Natural killer cell treated with Interleukin-12 subunit alpha and Interleukin-12 subunit beta and Interleukin-15 and Interleukin-18, amount 100 ng/mL, for 72 hours (primary cell): ENCODE results near the gene RPTOR. TPM values are rescaled to one million over a fixed set of nuclear protein-coding genes. Genes with fewer than 3 reads are reported as not detected.

Experiments used
- ATAC-seq, 2 donors: fragments of 150-1000 bp; cut with Tn5 transposase in 1 of 2; sonication (Bioruptor Pico), chemical (Tn5 transposase) in 1 of 2; 2 replicates each; pipeline ENCODE4 v1.10.0; 2021
- DNase-seq: peaks from one replicate; pipeline ENCODE4 v3.0.0; 2022; ENCODE audit warnings: low spot score
- H3K27ac Mint-ChIP-seq, 2 donors: 1 replicate in 1 of 2; 2 replicates in 1 of 2; pipeline ENCODE4 v1.8.0; 2022; ENCODE audit warnings: mixed read lengths in 2 of 2, mild to moderate bottlenecking in 1 of 2, moderate library complexity in 1 of 2
- H3K27me3 Mint-ChIP-seq, 2 donors: 1 replicate in 1 of 2; 2 replicates in 1 of 2; pipeline ENCODE4 v1.8.0; 2022; ENCODE audit warnings: mixed read lengths in 2 of 2
- H3K36me3 Mint-ChIP-seq: one replicate; pipeline ENCODE4 v1.8.0; 2022; ENCODE audit warnings: mixed read lengths
- H3K4me1 Mint-ChIP-seq, 2 donors: 1 replicate in 1 of 2; 2 replicates in 1 of 2; pipeline ENCODE4 v1.8.0; 2022; ENCODE audit warnings: low read depth in 2 of 2, mixed read lengths in 2 of 2, mild to moderate bottlenecking in 1 of 2
- H3K4me3 Mint-ChIP-seq: one replicate; pipeline ENCODE4 v1.8.0; 2022; ENCODE audit warnings: mixed read lengths
- H3K9me3 Mint-ChIP-seq: 2 replicates; pipeline ENCODE4 v1.8.0; 2022; ENCODE audit warnings: mixed read lengths
- total RNA-seq, 2 donors: library from RNA; stranded (reverse); gene quantifications; one replicate each; pipeline ENCODE4 v1.2.3, GENCODE V29; 2022

Gene RPTOR
- total RNA-seq, 2 donors from 2014 or later = 44.1 to 92.4 TPM

- Mint-ChIP-seq H3K27ac (no peak overlapping the region), H3K36me3 (no peaks in the 10 kb centered on the region)
These were observed 36.7 kb upstream of the RPTOR start for GRCh38 chr17:80507965-80508364.

GRCh38 chr17:80509311-80509710 lies 35.3 kb upstream of the RPTOR start:
- Mint-ChIP-seq H3K36me3 (no peaks in the 10 kb centered on the region), H3K27ac (no peak overlapping the region), H3K27me3 (peaks cover 0 to 3% of the 10 kb centered on the region in 2 donors), H3K4me3 (no peak overlapping the region), H3K9me3 (no peaks in the 10 kb centered on the region), H3K4me1 (no peaks in the 10 kb centered on the region)
- ATAC-seq (no peak), DNase-seq (peak; percentile 22)

More at GRCh38 chr17:80507965-80508364, 36.7 kb upstream of the RPTOR start:
- ATAC-seq = no peak
- H3K9me3 Mint-ChIP-seq = no peaks in the 10 kb centered on the region
- H3K27me3 Mint-ChIP-seq = no peaks in the 10 kb centered on the region
- peak; percentile 58 for DNase-seq
- no peaks in the 10 kb centered on the region for H3K4me1 Mint-ChIP-seq
- H3K4me3 Mint-ChIP-seq = no peak overlapping the region

GRCh38 chr17:80510132-80510531 lies 34.5 kb upstream of the RPTOR start:
- DNase-seq = peak; percentile 25

GRCh38 chr17:80510772-80511171 lies 33.9 kb upstream of the RPTOR start:
- no peak overlapping the region for H3K27ac Mint-ChIP-seq
- DNase-seq (no peak), ATAC-seq (peak; percentile 21 to 28)
- no peaks in the 10 kb centered on the region for H3K9me3 Mint-ChIP-seq
- H3K4me3 Mint-ChIP-seq = no peak overlapping the region
- H3K36me3 Mint-ChIP-seq = no peaks in the 10 kb centered on the region
- H3K27me3 Mint-ChIP-seq = peaks cover 0 to 3% of the 10 kb centered on the region in 2 donors
- H3K4me1 Mint-ChIP-seq = no peaks in the 10 kb centered on the region

More at GRCh38 chr17:80510132-80510531, 34.5 kb upstream of the RPTOR start:
- Mint-ChIP-seq H3K27ac (no peak overlapping the region), H3K9me3 (no peaks in the 10 kb centered on the region), H3K36me3 (no peaks in the 10 kb centered on the region), H3K4me3 (no peak overlapping the region), H3K27me3 (peaks cover 0 to 3% of the 10 kb centered on the region in 2 donors), H3K4me1 (no peaks in the 10 kb centered on the region)
- ATAC-seq = no peak

- H3K27ac Mint-ChIP-seq = no peak overlapping the region
- H3K27me3 Mint-ChIP-seq = peaks cover 0 to 3% of the 10 kb centered on the region in 2 donors
- DNase-seq = peak; percentile 45
- no peaks in the 10 kb centered on the region for H3K9me3 Mint-ChIP-seq
- no peaks in the 10 kb centered on the region for H3K36me3 Mint-ChIP-seq
- H3K4me1 Mint-ChIP-seq = no peaks in the 10 kb centered on the region
- ATAC-seq = no peak
- H3K4me3 Mint-ChIP-seq = no peak overlapping the region
These were observed 33.1 kb upstream of the RPTOR start for GRCh38 chr17:80511222-80512180.

- ATAC-seq (no peak), DNase-seq (peak; percentile 54)
- no peaks in the 10 kb centered on the region for H3K4me1 Mint-ChIP-seq
- no peaks in the 10 kb centered on the region for H3K9me3 Mint-ChIP-seq
- peaks cover 0 to 3% of the 10 kb centered on the region in 2 donors for H3K27me3 Mint-ChIP-seq
- no peaks in the 10 kb centered on the region for H3K36me3 Mint-ChIP-seq
- no peak overlapping the region for H3K4me3 Mint-ChIP-seq
- no peak overlapping the region for H3K27ac Mint-ChIP-seq
These were observed 32.4 kb upstream of the RPTOR start for GRCh38 chr17:80512233-80512632.

- H3K27ac Mint-ChIP-seq = no peak overlapping the region
- H3K36me3 Mint-ChIP-seq = no peaks in the 10 kb centered on the region
- peaks cover 1 to 3% of the 10 kb centered on the region in 2 donors for H3K27me3 Mint-ChIP-seq
- no peak overlapping the region for H3K4me3 Mint-ChIP-seq
- no peaks in the 10 kb centered on the region for H3K4me1 Mint-ChIP-seq
- no peaks in the 10 kb centered on the region for H3K9me3 Mint-ChIP-seq
- no peak for DNase-seq
- no peak for ATAC-seq
These were observed 31.4 kb upstream of the RPTOR start for GRCh38 chr17:80513201-80513600.

GRCh38 chr17:80513892-80514291 lies 30.7 kb upstream of the RPTOR start:
- Mint-ChIP-seq H3K27ac (no peak overlapping the region), H3K36me3 (no peaks in the 10 kb centered on the region), H3K9me3 (no peaks in the 10 kb centered on the region), H3K27me3 (peaks cover 8% of the 10 kb centered on the region in 2 donors), H3K4me3 (no peak overlapping the region), H3K4me1 (no peaks in the 10 kb centered on the region)
- DNase-seq (peak; percentile 56), ATAC-seq (no peak)

- H3K4me3 Mint-ChIP-seq = no peak overlapping the region
- DNase-seq (no peak), ATAC-seq (no peak)
- no peak overlapping the region for H3K27ac Mint-ChIP-seq
- H3K27me3 Mint-ChIP-seq = peaks cover 8 to 11% of the 10 kb centered on the region in 2 donors
- no peaks in the 10 kb centered on the region for H3K36me3 Mint-ChIP-seq
- no peaks in the 10 kb centered on the region for H3K9me3 Mint-ChIP-seq
- no peaks in the 10 kb centered on the region for H3K4me1 Mint-ChIP-seq
These were observed 28.3 kb upstream of the RPTOR start for GRCh38 chr17:80516171-80516932.

GRCh38 chr17:80517641-80518040 lies 27.0 kb upstream of the RPTOR start:
- Mint-ChIP-seq H3K4me3 (no peak overlapping the region), H3K27me3 (peaks cover 8 to 11% of the 10 kb centered on the region in 2 donors), H3K36me3 (no peaks in the 10 kb centered on the region), H3K27ac (no peak overlapping the region), H3K4me1 (no peaks in the 10 kb centered on the region), H3K9me3 (no peaks in the 10 kb centered on the region)
- DNase-seq (no peak), ATAC-seq (no peak)

GRCh38 chr17:80518392-80518791 lies 26.2 kb upstream of the RPTOR start:
- Mint-ChIP-seq H3K27me3 (peaks cover 8 to 10% of the 10 kb centered on the region in 2 donors), H3K36me3 (no peaks in the 10 kb centered on the region), H3K4me1 (no peaks in the 10 kb centered on the region), H3K4me3 (no peak overlapping the region), H3K9me3 (no peaks in the 10 kb centered on the region), H3K27ac (no peak overlapping the region)
- DNase-seq (no peak), ATAC-seq (no peak)

GRCh38 chr17:80519091-80519781 lies 25.4 kb upstream of the RPTOR start:
- ATAC-seq (no peak), DNase-seq (no peak)
- H3K4me1 Mint-ChIP-seq = no peaks in the 10 kb centered on the region
- no peak overlapping the region for H3K27ac Mint-ChIP-seq
- H3K36me3 Mint-ChIP-seq = no peaks in the 10 kb centered on the region
- no peaks in the 10 kb centered on the region for H3K9me3 Mint-ChIP-seq
- H3K4me3 Mint-ChIP-seq = no peak overlapping the region
- peaks cover 8 to 9% of the 10 kb centered on the region in 2 donors for H3K27me3 Mint-ChIP-seq

- peaks cover 8 to 9% of the 10 kb centered on the region in 2 donors for H3K27me3 Mint-ChIP-seq
- ATAC-seq (no peak), DNase-seq (no peak)
- no peak overlapping the region for H3K4me3 Mint-ChIP-seq
- H3K9me3 Mint-ChIP-seq = no peaks in the 10 kb centered on the region
- no peaks in the 10 kb centered on the region for H3K4me1 Mint-ChIP-seq
- no peak overlapping the region for H3K27ac Mint-ChIP-seq
- H3K36me3 Mint-ChIP-seq = no peaks in the 10 kb centered on the region
These were observed 23.7 kb upstream of the RPTOR start for GRCh38 chr17:80520810-80521455.
